Stimulated activated CD8-positive, alpha-beta memory T cell treated with anti-CD3 and anti-CD28 coated beads, Interleukin-4, amount 100 ng/mL, for 4 hours (primary cell): ENCODE data around the gene FMN1.

ENCODE experiments used
- DNase-seq, 2 donors: peaks; one replicate each; pipeline ENCODE4 v3.0.0-alpha.2; 2020; ENCODE audit warnings: low read depth in 2 of 2, low spot score in 1 of 2

Gene FMN1

DNA sequence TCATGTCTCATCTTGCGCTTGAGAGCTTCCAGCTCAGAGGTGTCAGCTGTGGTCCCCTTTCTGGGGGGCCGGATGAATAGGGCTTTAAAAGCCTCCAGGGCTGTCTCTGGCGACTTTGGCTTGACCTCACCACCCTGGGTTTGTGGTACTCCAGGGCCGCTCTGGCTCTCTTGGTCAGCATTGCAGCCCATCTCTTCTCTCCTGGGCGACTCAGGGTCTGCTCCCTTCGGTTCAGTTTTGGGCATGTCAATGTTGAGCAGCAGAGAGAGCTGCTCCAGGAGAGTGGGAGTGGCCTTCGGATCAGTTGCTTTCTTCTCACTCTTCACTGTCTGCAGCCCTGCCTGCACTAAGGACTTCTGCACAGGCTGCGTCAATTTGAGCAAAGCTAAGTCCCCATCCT lies 127.9 kb downstream of the FMN1 start:
- DNase-seq, result no peak

DNA sequence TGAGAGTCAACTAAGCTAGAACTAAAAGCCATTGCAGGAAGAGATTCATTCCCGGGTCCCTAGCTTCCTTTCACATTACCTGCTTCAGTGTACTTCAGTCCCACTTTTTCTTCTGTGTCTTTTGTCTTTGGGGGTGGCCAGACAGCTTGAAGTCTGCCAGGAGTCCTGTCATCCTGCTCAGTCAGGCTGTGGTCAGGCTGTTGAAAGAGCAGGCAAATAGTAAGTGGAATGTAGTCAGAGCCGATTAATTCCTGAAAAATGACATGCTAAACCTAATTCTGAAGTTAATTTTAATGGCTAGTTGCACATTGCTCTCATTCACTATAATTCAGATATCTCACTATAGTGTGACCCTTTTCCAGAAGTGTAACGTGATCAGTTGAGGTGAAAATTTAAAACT lies 129.6 kb downstream of the FMN1 start:
- DNase-seq, result no peak

DNA sequence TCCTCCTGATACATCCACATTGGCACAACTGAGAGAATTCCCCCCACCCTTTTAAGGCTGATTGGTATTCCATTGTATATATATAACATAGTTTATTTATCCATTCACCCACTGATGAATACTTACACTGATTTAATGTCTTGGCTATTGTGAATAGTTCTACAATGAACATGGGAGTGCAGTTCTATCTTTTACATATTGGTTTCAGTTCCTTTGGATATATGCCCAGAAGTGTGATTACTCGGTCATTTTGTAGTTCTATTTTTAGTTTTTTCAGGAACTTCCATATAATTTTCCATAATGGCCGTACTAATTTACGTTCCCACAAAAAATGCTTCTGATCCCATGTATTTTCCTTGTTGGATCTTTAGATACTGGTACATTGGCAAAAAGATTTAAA lies 135.3 kb downstream of the FMN1 start:
- DNase-seq, result no peak

DNA sequence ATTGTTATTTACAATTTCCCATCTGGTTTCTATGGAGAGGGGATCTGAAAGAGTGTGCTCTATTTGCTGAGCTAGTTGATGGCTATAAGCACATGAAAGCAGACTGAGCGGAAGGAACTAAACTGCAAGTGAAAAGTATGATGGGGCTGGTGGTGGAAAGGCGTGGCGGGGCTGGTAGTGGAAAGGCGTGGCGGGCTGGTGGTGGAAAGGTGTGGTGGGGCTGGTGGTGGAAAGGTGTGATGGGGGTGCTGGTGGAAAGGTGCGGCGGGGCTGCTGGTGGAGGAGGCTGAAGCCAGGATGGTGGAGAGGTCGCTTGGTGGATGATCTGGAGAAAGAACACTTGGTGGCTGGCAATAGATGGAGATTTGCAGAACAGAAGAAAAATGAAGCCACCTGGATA lies 136.7 kb downstream of the FMN1 start:
- DNase-seq, result no peak

DNA sequence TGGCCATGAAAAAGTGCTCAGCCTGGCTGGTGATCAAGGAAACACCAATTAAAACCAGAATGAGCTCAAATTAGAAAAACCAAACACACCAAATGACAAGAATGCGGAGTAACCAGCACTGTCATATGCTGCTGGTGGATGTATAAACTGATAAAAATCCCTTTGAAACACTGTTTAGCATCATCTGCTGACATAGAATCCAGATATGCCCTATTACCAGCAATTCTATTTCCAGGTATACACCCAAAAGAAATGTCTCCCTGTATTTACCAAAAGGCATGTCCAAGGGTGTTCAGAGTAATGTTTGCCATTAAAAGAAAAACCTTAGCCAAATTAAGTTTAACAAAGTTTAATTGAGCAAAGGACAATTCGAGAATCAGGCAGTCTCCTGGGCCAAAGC lies 138.6 kb downstream of the FMN1 start:
- no peak for DNase-seq

DNA sequence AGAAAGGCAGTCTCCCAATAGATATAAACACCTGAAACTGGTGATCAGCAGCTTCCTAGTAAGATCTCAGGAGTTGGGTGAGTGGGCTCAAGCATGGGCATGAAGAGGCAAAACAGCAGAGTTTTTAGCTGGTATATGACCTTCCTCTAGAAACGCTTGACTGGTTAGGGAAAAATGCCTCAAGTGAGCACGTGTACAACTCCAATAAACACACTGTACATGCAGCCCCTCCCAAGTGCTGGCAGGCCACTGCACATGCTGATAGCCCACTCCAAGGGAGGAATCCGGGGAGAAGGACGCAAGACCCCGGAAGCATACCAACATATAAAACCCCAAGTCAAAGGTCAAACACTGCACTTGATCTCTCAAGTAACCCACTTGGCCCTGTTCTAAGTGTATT lies 143.0 kb downstream of the FMN1 start:
- no peak for DNase-seq

DNA sequence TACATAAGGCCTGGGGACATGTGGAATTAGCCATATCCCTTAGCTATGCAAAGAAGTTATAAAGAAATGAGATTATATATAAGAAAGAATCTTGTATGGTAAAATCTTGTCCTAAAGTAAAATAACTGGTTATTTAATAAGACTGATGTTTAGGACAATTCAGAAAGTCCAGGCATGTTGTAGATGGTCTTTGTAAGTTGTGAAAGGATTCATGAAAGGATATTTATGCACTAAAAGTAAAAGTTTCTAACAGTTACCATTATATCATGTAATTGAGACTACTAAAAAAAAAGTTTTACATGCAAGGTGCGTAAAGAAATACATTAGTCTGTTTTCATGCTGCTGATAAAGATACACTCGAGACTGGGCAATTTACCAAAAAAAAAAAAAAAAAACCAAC lies 146.3 kb downstream of the FMN1 start:
- DNase-seq, result no peak

DNA sequence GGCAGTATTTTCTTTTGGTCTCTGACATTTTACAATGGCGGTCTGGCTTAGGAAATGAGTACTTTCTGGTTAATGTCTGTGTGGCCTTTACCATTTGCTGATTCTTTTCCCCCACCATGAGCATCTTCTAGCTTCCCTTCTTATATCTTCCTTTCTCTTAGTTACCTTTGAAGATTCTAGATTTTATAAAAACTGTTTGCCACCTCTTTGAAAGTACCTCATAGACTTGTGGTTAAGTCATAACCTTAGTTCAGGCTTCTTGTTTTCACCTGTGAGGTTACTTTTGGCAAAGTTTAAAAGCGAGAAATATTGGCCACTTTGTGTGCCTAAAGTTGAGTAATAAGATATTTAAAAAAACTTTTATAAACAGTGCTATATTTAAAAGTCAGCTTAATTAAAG lies 147.4 kb downstream of the FMN1 start:
- DNase-seq, result no peak

DNA sequence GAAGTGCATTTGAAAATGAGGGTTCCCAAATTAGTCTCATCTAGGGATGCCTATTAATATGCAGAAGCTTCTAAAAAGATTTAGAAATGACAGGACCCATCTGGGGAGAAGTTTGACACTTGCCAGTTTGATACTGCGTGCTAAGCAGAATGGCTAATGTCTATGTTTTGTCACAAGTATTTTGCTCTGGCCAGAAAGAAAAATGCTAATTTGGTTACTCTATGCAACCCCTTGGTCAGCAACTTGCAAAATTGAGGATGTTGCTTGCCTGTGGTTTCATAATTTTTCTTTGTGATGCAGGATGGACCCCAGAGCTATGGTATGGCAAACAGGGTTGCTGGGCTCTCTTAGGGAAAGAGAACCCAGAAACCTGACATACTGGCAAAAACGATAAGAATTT lies 148.2 kb downstream of the FMN1 start:
- no peak for DNase-seq

DNA sequence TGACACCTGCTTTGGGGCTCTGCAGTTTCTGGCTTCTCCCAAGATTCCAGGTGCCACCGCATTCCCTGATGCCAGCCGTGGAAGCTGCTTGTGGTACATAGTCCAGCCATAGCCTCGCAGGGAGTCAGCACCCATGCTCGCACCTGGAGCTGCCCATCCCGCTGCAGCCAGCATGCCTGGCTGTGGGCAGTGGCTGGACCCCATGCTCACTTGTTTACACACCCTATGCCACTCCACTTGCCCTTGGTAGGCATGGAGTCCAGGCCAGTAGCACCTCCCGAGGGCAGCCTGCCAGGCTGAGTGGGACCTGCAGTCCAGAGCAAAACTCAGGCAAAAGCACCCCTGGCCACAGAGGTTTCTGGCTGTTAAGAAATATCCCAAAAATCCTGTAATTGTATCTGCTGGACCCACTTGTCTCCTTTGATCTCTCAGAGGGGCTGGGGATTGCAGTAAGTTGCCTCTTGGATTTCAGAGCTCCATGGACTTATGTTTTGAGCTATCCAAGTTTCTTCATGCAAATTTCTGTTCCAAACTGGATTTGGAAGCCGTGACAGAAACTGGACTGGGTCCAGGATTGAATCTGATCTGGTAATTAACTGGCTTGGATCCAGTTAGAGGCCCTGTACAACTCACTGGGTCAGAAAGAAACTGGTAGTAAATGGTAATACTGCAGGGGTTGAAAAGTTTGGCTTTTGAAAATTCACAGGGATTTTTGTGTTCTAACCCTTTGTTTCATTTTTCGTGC lies 149.3 kb downstream of the FMN1 start:
- DNase-seq, result no peak

DNA sequence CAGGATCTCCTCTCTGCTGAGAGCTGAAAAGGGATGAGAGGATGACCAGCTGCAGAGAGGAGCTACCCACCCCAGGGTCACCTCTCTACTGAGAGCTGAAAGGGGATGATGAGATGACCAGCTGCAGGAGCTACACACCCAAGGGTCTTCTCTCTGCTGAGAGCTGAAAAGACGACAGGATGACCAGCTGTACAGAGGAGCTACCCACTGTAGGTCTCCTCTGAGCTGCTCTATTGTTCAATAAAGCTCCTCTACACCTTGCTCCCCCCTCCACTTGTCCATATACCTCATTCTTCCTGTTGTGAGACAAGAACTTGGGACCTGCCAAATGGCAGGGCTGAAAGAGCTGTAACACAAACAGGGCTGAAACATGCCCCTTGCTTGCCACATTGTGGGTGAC lies 149.9 kb downstream of the FMN1 start:
- no peak for DNase-seq

DNA sequence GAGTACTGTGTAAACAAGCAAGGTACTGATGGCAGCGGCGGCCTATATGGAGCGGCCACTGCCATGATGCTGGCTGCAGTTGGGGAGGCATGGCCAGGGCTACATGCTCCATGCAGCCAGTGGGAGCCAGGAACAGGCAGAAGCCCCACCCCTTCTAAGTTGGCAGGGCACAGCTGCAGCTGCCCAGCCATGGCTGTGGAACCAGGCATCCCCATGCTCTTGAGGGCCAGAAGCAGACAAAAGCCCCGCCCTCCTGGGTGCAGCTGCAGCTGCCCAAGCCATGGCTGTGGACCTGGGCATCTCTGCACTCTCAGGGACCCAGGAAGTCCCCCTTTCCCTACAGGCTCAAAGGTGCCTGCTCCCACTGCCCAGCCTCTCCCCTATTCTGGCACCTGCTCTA lies 150.9 kb downstream of the FMN1 start:
- no peak for DNase-seq

DNA sequence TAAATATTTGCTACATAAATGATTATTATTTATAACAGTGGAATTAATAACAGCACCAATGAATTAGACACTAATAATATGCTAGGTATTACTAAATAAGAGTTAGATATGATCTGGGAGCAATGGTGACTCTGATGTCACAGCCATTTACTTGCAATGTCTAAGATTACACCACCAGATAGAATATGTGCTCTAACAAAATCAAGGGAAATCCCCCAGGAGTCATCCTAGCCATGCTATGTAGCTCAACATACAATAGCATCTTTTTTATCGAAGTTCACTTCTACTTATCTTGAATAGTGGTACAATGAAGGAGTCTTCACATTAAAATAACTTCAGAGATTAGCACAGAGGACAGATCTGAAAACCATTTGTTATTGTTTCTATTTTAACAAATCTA lies 154.0 kb downstream of the FMN1 start:
- DNase-seq, result no peak

DNA sequence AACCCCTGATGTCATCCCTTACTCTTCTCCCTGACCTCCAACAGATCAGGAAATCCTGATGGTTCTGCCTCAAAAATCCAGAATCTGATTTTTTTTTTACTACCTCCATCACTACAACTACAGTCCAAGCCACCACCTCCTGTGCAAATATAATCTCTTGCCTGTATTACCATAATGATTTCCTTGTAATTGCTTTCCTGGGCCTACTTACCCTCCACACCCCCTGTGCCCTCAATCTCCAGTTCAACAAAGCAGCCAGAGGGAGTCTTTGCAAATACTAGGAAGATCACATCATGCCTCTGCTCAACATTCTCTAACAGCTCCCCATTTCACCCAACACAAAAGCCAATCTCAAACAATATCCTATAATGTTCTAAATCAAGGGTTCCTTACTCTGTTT lies 159.9 kb downstream of the FMN1 start:
- no peak for DNase-seq

DNA sequence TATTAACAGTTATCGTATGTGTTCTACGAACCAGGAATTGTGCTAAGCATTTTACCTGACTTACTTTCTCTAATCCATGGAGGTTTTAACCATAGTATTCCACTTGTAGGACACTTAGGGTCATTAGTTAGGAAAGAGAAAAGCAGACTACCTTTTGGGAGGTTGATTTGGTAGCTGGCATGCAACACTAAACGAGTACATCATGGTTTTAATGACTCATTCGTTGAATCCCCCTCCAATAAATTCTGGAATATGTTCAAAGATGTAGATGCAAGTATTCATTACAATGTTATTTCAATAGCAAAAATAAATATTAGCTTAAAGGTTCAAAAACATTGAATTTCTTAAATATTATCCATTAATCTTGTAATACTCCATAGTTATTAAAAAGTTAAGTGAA lies 162.5 kb downstream of the FMN1 start:
- no peak for DNase-seq

DNA sequence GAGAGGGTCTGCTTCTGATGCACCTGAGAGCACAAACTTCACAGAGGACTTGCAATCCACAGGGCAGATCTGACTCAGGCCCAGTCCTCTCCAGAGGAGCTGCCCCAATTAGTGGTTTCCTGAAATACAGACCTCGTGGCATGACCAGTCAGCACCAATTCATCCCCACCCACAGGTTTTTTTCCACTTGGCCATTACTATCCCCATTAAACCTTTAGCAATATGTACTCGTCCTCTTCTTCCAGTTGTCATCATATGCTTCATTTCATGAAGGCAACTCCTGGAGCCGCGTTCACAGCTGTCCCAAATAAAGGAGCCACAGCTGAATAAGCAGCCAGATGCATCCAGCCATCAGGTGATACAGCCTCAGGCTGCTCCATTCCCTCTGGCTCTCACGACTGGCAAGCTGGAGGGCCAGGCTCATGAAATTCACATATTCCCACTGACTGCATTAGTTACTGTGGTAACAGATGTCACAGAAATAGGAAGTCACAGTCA lies 163.1 kb downstream of the FMN1 start:
- no peak for DNase-seq

DNA sequence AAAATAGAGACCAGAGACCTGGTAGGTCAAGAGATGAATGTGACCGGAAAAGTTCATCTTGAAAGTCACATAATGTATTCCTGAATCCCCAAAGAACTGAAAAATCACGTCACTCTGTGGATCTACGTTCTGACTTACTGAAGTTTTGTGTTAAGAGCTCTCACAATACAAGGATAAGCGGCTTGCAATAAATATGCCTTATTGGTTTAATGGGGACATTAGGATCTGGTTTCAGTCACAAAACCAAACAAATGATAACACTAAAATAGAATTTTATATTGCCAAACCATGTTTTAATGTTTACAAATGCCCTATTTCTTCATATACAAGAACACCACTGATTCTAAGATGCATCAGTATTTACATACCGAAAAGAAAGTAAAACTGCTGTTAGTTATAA lies 164.2 kb downstream of the FMN1 start:
- DNase-seq, result no peak

DNA sequence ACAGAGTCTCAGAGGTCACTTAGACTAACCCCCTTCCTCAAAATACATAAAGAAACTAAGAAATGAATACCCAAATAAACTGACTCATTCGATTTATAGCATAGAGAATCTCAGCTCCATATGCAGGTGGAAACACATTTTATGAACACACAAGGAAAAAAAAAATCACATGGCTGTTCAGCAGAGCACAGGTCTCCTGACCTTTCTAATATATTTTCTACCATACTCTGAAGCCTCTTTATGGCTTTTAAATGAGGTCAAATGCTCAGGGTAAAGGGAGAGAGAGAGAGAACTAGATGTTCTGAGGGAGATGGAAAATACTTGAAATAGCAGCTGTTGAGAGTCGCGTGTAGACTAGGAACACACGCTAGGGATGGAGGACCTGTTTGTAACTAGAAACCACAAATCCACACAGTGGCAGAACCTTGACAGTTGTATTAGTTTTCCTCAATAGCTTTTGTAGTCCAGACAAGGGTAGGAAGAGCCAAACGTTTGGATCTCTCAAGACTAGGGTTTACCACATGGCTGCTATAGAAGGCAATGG lies 165.3 kb downstream of the FMN1 start:
- DNase-seq, result no peak

DNA sequence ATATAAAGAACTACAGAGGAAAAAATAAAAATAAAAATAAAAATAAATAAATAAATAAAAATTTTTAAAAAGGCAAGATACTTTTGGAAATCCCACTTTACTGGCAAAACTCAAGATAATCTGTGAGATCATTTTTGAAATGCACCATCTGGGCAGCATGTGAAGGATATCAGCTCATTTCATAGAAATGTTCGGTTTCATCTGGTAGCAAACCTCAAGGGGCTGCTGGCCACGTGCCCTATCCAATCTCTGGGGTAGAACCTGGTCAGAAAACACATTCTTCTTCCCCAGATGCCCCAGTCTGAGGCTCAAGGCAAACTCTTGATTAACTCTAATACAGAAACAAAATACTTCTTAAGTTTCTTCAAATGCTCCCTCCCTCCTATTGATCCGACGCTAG lies 166.0 kb downstream of the FMN1 start:
- DNase-seq, result no peak

DNA sequence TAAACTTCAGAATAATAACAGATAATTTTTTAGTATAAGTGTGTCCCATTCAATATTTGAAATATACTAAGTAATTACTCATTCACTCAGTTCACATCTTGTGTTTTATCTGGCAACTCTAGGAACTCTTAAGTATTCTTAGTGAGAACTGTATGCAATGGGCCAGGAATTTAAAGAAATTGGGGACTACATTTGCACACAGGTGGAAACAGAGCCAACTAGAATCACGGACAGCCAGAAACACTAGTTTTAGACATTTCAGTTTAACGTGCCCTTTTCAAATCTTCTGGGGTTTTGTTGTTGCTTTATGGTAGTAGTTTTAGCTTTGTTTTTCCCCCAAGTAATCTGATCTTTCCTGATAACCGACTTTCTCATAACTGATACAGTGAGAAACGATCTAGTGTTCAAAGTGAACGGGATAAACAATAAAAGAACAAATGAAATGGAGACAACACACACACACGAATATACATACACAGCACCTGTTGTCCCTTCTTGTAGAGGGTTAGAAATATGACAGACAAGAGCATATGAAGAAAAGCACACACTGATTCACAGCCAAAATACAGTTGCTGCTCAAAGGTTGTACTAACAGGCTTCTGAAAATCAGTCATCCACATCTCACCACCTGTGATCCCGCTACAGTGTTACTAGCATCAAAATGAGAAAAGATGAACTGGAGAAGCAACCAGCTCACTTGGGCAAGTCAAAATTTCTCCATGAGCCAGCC lies 167.0 kb downstream of the FMN1 start:
- DNase-seq, result no peak

DNA sequence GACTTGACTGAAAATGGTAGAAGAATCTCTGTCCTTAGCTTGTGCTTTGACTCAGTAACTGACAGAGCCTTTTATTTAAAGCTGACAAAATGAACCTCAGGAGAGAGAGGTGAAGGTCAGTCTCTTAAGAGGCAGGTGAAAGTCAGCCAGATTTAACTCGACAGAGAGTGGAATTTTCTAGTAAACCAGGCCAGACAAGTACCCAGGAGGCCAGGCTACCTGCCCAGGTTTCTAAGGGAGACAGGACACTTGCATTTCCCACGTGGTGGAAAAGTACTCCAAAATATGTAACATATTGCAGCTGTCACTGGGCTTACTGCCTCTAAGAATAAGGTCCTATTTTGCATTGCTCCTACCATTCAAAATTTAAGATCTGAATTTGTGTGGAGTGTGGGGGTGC lies 167.9 kb downstream of the FMN1 start:
- no peak for DNase-seq

DNA sequence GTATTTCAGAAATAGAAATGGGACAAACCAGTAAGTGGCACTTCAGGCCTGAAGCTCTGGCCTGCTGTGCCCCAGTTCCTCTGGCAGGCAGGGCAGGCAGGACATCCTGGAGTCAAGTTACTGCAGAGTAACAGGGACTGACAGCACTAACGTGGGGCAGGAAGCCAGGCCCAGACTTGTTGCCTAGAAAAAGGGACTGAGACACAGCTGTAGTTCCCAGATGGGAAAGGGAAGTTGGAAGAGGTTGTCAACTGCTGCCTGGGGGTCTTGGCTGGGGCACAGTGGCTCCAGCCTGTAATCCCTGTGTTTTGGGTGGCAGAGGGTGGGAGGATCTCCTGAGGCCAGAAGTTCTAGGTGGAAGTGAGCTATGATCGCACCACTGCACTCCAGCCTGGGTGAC lies 171.9 kb downstream of the FMN1 start:
- DNase-seq, result no peak
